IgD-negative memory B cell (primary cell): ENCODE results near the gene ZNF341. TPM values are rescaled to one million over a fixed set of nuclear protein-coding genes. Genes with fewer than 3 reads are reported as not detected.

ENCODE experiments used
- H3K27ac Mint-ChIP-seq, 3 donors: one replicate each; pipeline ENCODE4 v1.8.0; 2020 to 2022; ENCODE audit warnings: mild to moderate bottlenecking in 3 of 3, mixed read lengths in 3 of 3, moderate library complexity in 1 of 3
- H3K27me3 Mint-ChIP-seq: one replicate; pipeline ENCODE4 v1.8.0; 2021; ENCODE audit warnings: mixed read lengths
- H3K36me3 Mint-ChIP-seq: one replicate; pipeline ENCODE4 v1.8.0; 2020; ENCODE audit warnings: mild to moderate bottlenecking, mixed read lengths
- H3K4me1 Mint-ChIP-seq, 3 donors: one replicate each; pipeline ENCODE4 v1.8.0; 2020 to 2022; ENCODE audit warnings: mixed read lengths in 3 of 3, mild to moderate bottlenecking in 1 of 3
- H3K4me3 Mint-ChIP-seq, 4 donors: one replicate each; pipeline ENCODE4 v1.8.0; 2020 to 2022; ENCODE audit warnings: mild to moderate bottlenecking in 4 of 4, mixed read lengths in 4 of 4, moderate library complexity in 3 of 4
- H3K9me3 Mint-ChIP-seq, 3 donors: one replicate each; pipeline ENCODE4 v1.8.0; 2020 to 2021; ENCODE audit warnings: mixed read lengths in 3 of 3, mild to moderate bottlenecking in 1 of 3
- polyA plus RNA-seq: library from polyadenylated mRNA; unstranded; fragments of 300-500 nt; fragmentation: Illumina TruSeq; gene quantifications from one replicate; pipeline ENCODE4 v1.2.3, GENCODE V29; 2021

The ZNF341 gene
- polyA plus RNA-seq, 1 donor from 2014 or later, result 5.7 TPM

- Mint-ChIP-seq H3K36me3 (peaks cover 19% of the 10 kb centered on the region), H3K27me3 (no peaks in the 10 kb centered on the region), H3K27ac (no peak overlapping the region), H3K4me3 (no peak overlapping the region), H3K9me3 (peaks cover 0 to 10% (median 2%) of the 10 kb centered on the region in 3 donors), H3K4me1 (peaks cover 0 to 8% (median 5%) of the 10 kb centered on the region in 3 donors)
These were observed 25.7 kb downstream of the ZNF341 start for GRCh38 chr20:33757458-33757857.

GRCh38 chr20:33761698-33762250 lies 30.0 kb downstream of the ZNF341 start:
- Mint-ChIP-seq H3K9me3 (peaks cover 0 to 10% (median 2%) of the 10 kb centered on the region in 3 donors), H3K4me1 (peaks cover 0 to 1% (median 0%) of the 10 kb centered on the region in 3 donors), H3K36me3 (peaks cover 11% of the 10 kb centered on the region), H3K4me3 (no peak overlapping the region), H3K27me3 (no peaks in the 10 kb centered on the region), H3K27ac (no peak overlapping the region)

GRCh38 chr20:33765099-33765498 lies 33.3 kb downstream of the ZNF341 start:
- no peaks in the 10 kb centered on the region for H3K27me3 Mint-ChIP-seq
- H3K4me1 Mint-ChIP-seq, result peaks cover 0 to 4% (median 0%) of the 10 kb centered on the region in 3 donors
- no peak overlapping the region for H3K4me3 Mint-ChIP-seq
- H3K9me3 Mint-ChIP-seq, result no peaks in the 10 kb centered on the region
- H3K27ac Mint-ChIP-seq, result no peak overlapping the region
- H3K36me3 Mint-ChIP-seq, result peaks cover 7% of the 10 kb centered on the region

- H3K27ac Mint-ChIP-seq, result no peak overlapping the region
- H3K4me3 Mint-ChIP-seq, result no peak overlapping the region
- no peaks in the 10 kb centered on the region for H3K27me3 Mint-ChIP-seq
- H3K9me3 Mint-ChIP-seq, result no peaks in the 10 kb centered on the region
- H3K4me1 Mint-ChIP-seq, result peaks cover 0 to 5% (median 0%) of the 10 kb centered on the region in 3 donors
- H3K36me3 Mint-ChIP-seq, result peaks cover 7% of the 10 kb centered on the region
These were observed 33.8 kb downstream of the ZNF341 start for GRCh38 chr20:33765592-33765991.

- Mint-ChIP-seq H3K9me3 (no peaks in the 10 kb centered on the region), H3K36me3 (peaks cover 6% of the 10 kb centered on the region), H3K27ac (no peak overlapping the region), H3K4me3 (no peak overlapping the region), H3K4me1 (peaks cover 0 to 5% (median 0%) of the 10 kb centered on the region in 3 donors), H3K27me3 (no peaks in the 10 kb centered on the region)
These were observed 34.9 kb downstream of the ZNF341 start for GRCh38 chr20:33766686-33767085.

GRCh38 chr20:33767777-33768138 lies 36.0 kb downstream of the ZNF341 start:
- H3K4me3 Mint-ChIP-seq, result no peak overlapping the region
- H3K4me1 Mint-ChIP-seq, result peaks cover 6 to 9% (median 9%) of the 10 kb centered on the region in 3 donors
- H3K36me3 Mint-ChIP-seq, result peaks cover 5% of the 10 kb centered on the region
- H3K27ac Mint-ChIP-seq, result no peak overlapping the region
- H3K27me3 Mint-ChIP-seq, result no peaks in the 10 kb centered on the region
- no peaks in the 10 kb centered on the region for H3K9me3 Mint-ChIP-seq

- no peak overlapping the region for H3K4me3 Mint-ChIP-seq
These were observed 37.2 kb downstream of the ZNF341 start for GRCh38 chr20:33769043-33769442.

GRCh38 chr20:33770005-33770404 lies 38.2 kb downstream of the ZNF341 start:
- H3K27ac Mint-ChIP-seq, result no peak overlapping the region
- H3K36me3 Mint-ChIP-seq, result peaks cover 5% of the 10 kb centered on the region
- peaks cover 16 to 27% (median 24%) of the 10 kb centered on the region in 3 donors for H3K4me1 Mint-ChIP-seq
- H3K4me3 Mint-ChIP-seq, result peak overlapping the region in 1 of 4 donors; percentile 70
- no peaks in the 10 kb centered on the region for H3K27me3 Mint-ChIP-seq
- H3K9me3 Mint-ChIP-seq, result no peaks in the 10 kb centered on the region

More at GRCh38 chr20:33769043-33769442, 37.2 kb downstream of the ZNF341 start:
- Mint-ChIP-seq H3K36me3 (peaks cover 5% of the 10 kb centered on the region), H3K27me3 (no peaks in the 10 kb centered on the region), H3K4me1 (peaks cover 16 to 19% (median 16%) of the 10 kb centered on the region in 3 donors), H3K27ac (no peak overlapping the region), H3K9me3 (no peaks in the 10 kb centered on the region)

GRCh38 chr20:33771938-33772337 lies 40.1 kb downstream of the ZNF341 start:
- Mint-ChIP-seq H3K36me3 (peaks cover 5% of the 10 kb centered on the region), H3K4me3 (peak overlapping the region in 1 of 4 donors; percentile 15), H3K4me1 (peaks cover 16 to 28% (median 25%) of the 10 kb centered on the region in 3 donors), H3K9me3 (no peaks in the 10 kb centered on the region), H3K27ac (peak overlapping the region in 1 of 3 donors; percentile 22), H3K27me3 (no peaks in the 10 kb centered on the region)

GRCh38 chr20:33772439-33772838 lies 40.6 kb downstream of the ZNF341 start:
- no peaks in the 10 kb centered on the region for H3K9me3 Mint-ChIP-seq
- peaks cover 5% of the 10 kb centered on the region for H3K36me3 Mint-ChIP-seq
- H3K4me3 Mint-ChIP-seq, result peak overlapping the region in 1 of 4 donors; percentile 53
- H3K4me1 Mint-ChIP-seq, result peaks cover 17 to 28% (median 25%) of the 10 kb centered on the region in 3 donors
- H3K27ac Mint-ChIP-seq, result peak overlapping the region; percentile 11 to 36 (median 22)
- no peaks in the 10 kb centered on the region for H3K27me3 Mint-ChIP-seq

- Mint-ChIP-seq H3K9me3 (no peaks in the 10 kb centered on the region), H3K27ac (peak overlapping the region; percentile 11 to 80 (median 44)), H3K36me3 (peaks cover 2% of the 10 kb centered on the region), H3K27me3 (no peaks in the 10 kb centered on the region), H3K4me3 (peak overlapping the region in 2 of 4 donors; percentile 10 to 33), H3K4me1 (peaks cover 25 to 38% (median 35%) of the 10 kb centered on the region in 3 donors)
These were observed 41.8 kb downstream of the ZNF341 start for GRCh38 chr20:33773412-33774089.

GRCh38 chr20:33777816-33778215 lies 46.0 kb downstream of the ZNF341 start:
- H3K36me3 Mint-ChIP-seq, result peaks cover 3% of the 10 kb centered on the region
- H3K27me3 Mint-ChIP-seq, result no peaks in the 10 kb centered on the region
- H3K4me1 Mint-ChIP-seq, result peaks cover 28 to 58% (median 55%) of the 10 kb centered on the region in 3 donors
- H3K27ac Mint-ChIP-seq, result peak overlapping the region; percentile 92 to 98 (median 93)
- H3K9me3 Mint-ChIP-seq, result no peaks in the 10 kb centered on the region
- peak overlapping the region in 2 of 4 donors; percentile 44 to 73 for H3K4me3 Mint-ChIP-seq

GRCh38 chr20:33781133-33781532 lies 49.3 kb downstream of the ZNF341 start:
- H3K9me3 Mint-ChIP-seq, result no peaks in the 10 kb centered on the region
- H3K4me1 Mint-ChIP-seq, result peaks cover 28 to 56% (median 51%) of the 10 kb centered on the region in 3 donors
- peaks cover 3% of the 10 kb centered on the region for H3K36me3 Mint-ChIP-seq
- H3K4me3 Mint-ChIP-seq, result peak overlapping the region in 2 of 4 donors; percentile 67 to 71
- H3K27me3 Mint-ChIP-seq, result no peaks in the 10 kb centered on the region
- peak overlapping the region; percentile 57 to 98 (median 87) for H3K27ac Mint-ChIP-seq

GRCh38 chr20:33781945-33782344 lies 50.1 kb downstream of the ZNF341 start:
- Mint-ChIP-seq H3K36me3 (peaks cover 3% of the 10 kb centered on the region), H3K27me3 (no peaks in the 10 kb centered on the region), H3K9me3 (no peaks in the 10 kb centered on the region), H3K4me1 (peaks cover 31 to 63% (median 54%) of the 10 kb centered on the region in 3 donors), H3K4me3 (peak overlapping the region in 2 of 4 donors; percentile 44 to 71), H3K27ac (peak overlapping the region; percentile 40 to 98 (median 87))

- peak overlapping the region; percentile 77 to 90 (median 86) for H3K27ac Mint-ChIP-seq
- no peaks in the 10 kb centered on the region for H3K9me3 Mint-ChIP-seq
- peak overlapping the region in 3 of 4 donors; percentile 34 to 75 (median 63) for H3K4me3 Mint-ChIP-seq
- H3K4me1 Mint-ChIP-seq, result peaks cover 29 to 61% (median 53%) of the 10 kb centered on the region in 3 donors
- H3K27me3 Mint-ChIP-seq, result no peaks in the 10 kb centered on the region
- H3K36me3 Mint-ChIP-seq, result peaks cover 4% of the 10 kb centered on the region
These were observed 51.5 kb downstream of the ZNF341 start for GRCh38 chr20:33783256-33783655.
